NCI-H146 treated with DMSO at 0.1 percent for 48 hours (cell line): ENCODE measurements around the gene HTRA1.

Source experiments
- DNase-seq: peaks from one replicate; lab custom pipeline; 2025; ENCODE audit not compliant: unreplicated experiment; lab: John Stamatoyannopoulos, UW

HTRA1 gene

DNA sequence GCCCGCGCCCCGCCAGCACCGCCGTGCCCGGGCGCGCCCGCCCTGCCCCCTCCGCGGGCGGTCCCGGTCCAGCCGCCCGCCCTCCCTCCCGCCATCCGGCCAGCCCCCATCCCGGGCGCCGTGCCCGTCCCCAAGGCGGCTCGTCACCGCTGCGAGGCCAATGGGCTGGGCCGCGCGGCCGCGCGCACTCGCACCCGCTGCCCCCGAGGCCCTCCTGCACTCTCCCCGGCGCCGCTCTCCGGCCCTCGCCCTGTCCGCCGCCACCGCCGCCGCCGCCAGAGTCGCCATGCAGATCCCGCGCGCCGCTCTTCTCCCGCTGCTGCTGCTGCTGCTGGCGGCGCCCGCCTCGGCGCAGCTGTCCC is at the start of gene HTRA1:
Gene HTRA1, plus strand, starts transcription at position 187 of the 362 bp plus-strand sequence. Its CDS starts 100 bp downstream, at position 287.
- peak; percentile 6 for DNase-seq

DNA sequence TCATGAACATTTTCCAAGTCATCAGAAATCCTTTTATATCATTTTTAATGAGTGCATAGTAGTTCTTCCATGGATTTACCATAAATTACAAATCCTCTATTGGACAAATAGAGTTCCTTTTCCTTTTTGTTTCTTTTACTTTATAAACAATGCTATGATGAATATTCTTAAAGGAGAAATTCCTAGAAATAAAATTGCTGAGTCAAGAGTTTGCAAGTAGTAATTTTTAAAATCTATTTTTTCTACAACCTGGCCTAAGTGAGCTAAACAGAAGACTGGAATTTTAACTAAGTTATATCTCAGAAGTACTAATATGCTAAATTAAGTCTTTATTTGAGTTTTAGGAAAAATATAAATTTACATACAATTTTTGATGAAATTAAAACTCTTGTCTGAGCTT is 48.0 kb upstream of the HTRA1 start:
- DNase-seq = no peak

DNA sequence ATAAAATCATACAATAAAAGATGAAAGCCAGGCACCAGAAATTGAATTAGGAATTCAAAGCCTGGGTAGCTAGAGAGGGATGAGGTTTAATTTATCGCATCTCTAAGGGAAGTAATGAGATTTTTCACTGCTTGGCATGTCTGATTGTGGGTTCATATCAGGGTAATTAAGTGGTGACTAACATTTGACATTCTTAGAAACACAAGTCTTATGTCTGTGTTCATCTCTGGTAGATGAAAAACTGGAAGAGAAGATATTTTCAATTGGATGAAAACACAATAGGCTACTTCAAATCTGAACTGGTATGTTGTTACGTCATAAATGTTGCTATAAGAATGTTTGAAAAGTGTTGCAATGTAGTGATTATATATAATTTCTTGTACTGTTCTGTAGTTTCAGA is 43.7 kb upstream of the HTRA1 start:
- DNase-seq = no peak

DNA sequence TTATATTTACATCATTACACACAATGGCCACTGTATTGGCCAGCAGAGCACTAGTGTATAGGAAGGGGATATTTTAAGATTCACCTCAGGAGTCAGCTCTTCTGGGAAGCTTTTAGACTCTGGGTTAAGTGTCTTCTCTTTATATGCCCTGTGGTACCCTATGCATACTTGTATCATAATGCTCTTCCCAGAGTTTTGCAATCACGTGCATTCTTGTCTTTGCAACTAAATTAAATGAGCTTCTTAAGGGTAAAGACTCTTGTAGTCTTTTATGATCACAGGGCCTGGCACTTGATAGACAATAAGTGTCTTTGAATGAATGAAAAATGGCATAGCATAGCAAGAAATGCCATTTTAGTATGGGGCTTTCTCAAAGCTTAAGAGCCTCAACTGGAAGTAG is 42.3 kb upstream of the HTRA1 start:
- no peak for DNase-seq

DNA sequence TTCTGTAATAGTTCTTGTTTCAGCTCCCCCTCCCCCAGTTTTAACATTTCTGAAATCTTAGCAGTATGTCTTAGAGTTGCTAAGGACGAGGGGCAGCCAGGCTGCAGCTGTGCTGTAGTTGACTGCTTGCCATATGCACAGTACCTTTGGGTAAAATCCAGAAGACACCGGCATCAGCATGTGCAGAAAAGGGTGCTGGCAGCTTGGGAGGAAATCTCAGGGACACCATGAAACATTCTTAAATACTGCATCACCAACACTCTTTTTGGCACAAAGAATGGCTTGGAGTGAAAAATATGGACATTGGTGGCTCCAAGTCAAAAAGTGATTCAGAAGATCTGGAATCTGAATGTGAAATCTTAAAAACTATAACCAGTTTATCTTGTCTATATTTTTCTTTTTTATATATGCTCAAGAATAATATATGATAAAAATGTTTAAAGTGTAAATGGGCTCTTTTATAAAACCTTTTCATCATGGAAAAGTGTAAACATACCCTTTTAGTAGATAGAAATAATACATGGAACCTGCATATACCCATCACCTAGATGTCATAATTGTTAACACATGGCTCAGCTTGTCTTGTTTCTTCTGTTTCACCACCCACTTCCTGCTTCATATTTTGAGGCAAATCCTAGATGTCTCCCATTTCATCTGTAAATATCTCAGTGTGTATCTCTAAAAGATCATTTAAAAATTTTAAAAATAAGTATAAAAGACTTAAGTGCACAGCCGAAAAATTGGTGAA is 41.3 kb upstream of the HTRA1 start:
- no peak for DNase-seq

DNA sequence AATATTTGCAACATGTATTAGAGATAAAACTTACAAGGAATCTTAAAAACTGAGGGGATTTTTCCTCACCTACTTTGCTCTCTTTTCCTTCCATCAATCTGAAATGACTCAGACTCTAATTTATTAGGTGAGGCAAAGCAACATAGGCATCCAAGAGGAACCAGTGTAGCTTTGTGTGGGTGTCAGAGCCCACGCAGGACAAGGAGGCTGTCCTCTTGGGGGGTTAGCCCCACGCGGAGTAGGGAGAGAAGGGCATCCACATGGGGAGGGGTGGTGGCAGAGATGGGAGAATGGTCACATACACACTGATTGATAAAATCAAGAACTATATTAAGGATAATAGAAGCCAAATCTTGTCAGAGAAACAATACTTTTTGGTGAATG is 40.7 kb upstream of the HTRA1 start:
- DNase-seq = no peak

DNA sequence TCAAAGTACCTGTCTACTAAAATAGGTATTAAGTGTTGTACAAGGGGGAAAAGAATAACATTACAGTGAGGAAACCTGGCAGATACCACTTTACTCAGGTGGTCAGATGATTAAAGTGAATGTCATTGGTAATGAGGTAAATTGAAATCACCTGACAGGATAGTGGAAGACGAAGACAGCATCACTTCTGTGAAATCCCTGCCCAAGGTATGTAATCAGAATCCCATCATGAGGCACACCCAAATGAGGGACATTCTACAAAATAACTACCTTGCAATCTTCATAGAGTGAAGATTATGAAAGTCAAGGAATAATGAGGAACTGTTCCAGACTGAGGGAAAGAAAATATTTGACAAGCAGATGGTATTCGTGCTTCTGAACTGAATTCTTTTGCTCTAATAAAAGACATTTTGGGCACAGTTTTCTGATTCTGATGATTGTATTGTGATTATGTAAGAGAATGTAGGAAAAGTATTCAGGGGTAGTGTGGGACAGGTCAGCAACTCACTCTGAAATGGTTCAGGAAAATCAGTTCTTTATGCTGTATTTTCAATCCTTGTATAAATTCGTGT is 40.2 kb upstream of the HTRA1 start:
- no peak for DNase-seq

DNA sequence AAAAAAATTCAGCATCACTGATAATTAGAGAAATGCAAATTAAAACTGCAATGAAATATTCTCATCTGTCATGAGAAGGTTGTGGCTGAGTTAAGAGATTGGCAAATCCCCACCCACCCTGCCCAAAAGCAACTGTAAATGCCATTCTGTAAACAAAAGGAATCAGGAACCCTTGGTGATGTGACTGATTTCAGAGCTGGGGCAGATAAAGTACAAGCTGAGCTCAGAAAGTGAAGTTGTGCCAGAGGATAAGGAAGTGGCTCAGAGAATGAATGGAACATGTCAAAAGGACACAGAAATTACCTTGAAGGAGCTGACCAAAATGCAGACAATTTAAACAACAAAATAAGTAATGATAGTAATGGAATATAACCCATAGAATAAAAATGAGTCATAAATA is 39.6 kb upstream of the HTRA1 start:
- DNase-seq = no peak

DNA sequence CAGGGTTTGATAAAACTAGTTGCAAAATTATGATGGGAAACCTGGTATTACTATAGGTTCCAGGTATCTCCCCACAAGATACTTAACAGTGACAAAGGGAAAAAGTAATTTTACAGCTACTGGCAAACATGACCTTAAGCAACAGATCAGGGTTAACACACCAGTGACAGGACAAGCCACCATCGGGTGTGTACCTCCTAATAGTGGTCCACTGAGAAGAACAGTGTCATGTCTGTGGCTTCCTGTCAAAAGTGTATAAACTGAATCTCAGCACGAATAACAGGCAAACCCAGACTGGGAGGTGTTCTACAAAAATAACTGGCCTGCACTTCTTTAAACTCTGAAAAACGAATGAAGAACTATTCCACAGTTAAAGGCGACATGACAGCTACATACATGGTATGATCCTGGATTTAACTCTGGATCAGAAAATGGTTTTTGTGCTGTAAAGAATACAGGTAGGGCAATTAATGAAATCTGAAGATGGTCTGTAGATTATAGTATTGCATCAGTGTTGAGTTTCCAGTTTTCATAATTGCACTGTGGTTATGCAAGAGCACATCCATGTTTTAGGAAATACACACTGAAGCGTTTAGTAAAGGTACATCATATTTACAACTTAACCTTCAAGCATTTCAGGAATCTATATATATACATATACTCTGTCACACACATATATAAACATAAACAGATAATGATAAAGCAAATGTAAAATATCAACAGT is 38.9 kb upstream of the HTRA1 start:
- DNase-seq = no peak

DNA sequence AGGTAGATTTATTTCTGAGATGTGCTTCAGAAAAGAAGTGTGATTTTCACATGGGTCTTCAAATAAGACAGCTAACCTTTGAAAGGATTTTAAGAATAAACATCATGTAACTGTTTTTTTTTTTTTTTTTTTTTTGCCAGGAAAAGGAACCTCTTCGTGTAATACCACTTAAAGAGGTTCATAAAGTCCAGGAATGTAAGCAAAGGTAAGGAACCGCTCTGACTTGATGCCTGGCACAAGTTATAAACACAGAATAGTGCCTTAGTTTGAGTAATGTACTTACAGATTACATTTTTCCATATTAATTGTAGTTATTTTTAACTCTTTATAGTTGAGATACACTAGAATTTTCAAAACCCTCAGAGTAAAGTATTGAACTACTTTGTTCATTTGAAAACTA is 37.3 kb upstream of the HTRA1 start:
- no peak for DNase-seq

DNA sequence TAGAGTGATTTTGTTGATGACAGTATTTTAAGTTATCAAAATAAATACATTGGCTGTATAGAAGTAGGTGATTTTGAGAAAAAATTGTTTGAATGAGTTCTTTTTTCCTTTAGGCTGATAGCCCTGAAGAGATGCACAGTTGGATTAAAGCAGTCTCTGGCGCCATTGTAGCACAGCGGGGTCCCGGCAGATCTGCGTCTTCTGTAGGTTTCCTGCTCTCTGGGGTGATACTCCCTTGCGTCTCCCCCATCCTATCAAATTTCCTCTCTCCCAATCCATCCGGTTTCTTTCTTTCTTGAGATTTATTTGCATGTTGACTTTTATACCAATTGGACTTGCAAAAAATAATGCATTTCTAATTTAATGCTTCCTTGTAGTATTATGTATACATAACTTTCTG is 34.5 kb upstream of the HTRA1 start:
- no peak for DNase-seq

DNA sequence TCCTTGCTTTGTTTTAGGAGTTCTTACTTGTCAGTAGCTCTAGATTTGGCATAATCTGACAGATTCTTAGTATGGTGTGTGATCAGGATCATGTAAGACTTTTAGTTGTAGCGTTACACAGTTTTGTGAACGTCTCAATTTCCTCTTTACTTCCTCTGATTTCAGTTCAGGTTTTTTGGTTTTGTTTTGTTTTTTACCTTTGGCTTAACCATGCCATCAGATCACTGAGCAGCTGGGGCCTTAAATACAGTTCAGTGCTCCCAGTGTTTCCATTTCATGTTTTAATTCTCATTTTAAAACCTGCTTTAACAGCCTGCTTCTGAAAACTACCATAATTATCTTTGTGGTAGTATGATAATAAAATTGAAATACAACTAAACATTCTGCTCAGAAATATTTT is 34.1 kb upstream of the HTRA1 start:
- no peak for DNase-seq

DNA sequence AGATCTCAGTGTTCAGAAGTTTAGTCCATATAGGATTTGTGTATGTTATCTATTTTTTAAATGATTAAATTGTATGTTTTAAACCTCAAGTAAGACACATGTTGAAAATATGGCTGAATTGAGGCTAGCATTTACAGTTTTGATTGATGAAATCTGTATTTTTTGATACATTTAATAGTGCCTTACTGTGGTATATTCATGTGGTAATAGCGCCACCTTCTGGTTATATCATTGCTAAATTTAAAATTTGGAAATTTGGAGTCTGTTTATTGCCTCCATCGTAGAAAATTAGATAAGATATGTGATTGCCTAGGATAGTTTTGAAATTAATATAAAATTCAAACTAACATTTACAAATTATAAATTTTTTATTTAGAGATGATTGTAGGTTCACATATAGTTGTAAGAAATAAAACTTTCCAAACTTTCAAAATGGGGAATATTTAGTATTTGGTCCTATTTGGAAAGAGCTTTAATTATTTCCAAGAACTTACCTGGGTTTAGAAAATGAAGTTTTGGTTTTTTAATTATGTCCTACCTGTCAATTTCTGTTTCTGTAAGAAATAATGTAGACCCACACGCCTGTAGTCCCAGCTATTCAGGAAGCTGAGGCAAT is 26.0 kb upstream of the HTRA1 start:
- DNase-seq = peak; percentile 3

DNA sequence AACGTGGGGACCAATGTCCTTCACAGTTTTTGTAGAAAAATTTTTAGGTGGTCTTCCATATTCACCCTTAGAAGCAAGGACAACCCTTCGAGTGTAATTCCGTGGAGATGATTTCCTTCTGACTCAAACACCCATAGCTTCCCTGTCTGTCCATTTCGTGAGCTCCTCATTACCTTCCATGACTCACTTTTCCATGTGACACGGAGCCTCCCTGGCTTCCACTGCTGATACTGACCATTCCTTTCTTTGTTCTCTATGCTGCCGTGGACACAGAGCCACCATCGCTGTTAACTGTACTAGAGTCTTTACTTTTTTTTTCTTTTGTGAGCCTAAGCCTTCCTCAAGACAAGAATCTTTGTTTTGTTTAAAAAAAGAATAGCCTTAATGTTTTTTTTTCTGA is 19.4 kb upstream of the HTRA1 start:
- DNase-seq = no peak

DNA sequence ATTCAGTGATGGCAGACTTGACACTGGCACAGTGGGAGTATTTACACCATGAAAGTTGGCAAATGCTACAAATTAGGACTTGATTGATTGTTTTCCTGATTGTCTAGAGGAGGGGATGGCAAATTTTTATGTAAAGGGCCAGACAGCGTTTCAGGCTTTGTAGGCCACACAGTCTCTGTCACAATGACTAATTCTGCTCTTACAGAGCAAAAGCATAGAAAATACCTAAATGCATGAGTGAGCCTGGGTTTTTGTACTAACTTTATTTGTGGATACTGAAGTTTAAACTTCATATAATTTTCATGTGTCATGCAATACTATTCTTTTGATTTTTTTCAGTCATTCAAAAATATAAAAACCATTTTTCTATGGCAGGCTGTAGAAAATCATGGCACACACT is 15.9 kb upstream of the HTRA1 start:
- no peak for DNase-seq

DNA sequence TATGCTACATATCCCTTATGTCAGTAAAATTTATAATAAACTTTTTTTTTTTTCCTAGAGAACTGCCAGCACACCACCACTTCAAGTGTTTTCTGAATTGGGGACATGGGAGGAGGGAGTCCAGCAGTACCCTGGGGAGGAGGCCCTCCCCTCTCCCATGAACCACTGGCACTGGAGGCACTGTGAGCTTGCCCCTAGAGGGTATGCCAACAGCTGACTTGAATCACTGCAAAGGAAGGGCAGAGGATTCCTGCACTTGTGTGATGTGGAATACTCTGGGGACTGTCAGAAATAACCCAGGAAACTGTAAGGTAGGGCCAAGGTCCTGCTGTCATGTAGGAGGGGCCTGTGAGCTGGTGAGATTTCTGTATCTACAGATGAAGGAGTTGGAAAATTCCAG is 15.4 kb upstream of the HTRA1 start:
- DNase-seq = no peak

DNA sequence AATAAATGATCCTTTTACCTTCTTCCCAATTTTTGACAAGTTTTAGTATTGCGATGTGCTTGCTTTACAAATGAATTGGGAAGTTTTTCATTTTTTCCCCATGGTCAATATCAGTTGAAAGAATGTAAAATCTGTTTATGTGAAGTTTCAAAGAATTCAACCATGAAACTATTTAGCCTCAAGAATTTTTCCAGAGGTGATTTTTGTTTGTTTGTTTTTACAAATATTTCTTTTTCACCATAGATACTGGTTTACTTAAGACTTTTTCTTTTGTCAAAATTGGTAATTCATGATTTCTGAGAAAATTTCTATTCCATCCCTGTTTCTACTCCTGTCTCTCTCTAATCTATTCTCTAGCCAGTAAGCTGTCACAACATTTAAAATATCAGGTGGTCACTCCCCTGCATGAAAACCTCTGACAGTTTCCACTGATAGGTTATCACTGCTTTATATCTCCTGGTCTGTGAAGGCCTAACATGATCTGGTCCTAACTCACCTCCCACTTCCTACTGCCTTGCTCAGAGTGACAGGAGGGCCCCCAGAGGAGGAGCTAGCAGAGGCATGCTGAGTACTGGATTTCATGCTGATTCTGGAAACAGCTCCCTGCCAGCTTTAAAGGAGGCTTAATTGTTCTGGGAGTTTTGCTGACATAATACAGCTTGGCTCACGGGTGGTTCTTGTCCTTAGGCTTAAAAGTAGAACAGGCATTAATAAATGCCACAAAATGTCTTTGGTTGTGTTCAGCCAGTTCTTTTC is 14.5 kb upstream of the HTRA1 start:
- DNase-seq = peak; percentile 35

DNA sequence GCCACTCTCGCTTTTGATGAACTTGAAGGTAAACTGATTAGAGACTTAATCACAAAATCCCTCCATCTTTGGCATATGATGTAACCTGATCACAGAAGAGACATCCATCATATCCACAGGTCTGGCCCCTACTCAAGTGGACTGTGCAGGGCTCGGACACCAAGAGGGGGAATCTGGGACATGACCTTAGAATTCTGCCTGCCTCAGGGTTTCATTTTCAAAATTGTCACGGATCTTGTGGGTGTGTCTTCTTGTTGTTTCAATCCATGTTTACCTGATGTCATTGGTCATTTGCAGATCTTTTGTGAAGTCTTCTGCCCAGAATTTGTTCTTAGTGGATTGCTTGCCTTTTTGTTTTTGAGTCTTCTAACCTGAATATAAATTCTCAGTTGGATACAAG is 12.8 kb upstream of the HTRA1 start:
- no peak for DNase-seq

DNA sequence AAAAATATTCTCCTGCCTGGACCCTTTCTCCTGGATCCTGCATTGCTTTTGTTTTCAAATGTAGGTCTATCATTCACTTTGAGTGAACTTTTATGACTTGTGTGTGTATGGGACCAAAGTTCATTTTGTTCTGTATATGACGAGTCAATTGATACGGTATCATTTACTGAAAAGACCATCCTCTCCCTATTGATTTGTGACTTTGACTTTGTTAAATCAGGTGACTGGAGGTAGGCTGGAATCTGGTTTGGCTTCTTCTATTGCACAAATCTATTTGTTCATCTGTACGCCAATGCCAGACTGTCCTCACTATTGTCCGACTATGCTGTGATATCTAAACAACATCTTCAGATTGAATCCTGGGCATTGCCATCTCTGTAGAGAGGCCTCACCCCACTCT is 12.2 kb upstream of the HTRA1 start:
- DNase-seq = no peak

DNA sequence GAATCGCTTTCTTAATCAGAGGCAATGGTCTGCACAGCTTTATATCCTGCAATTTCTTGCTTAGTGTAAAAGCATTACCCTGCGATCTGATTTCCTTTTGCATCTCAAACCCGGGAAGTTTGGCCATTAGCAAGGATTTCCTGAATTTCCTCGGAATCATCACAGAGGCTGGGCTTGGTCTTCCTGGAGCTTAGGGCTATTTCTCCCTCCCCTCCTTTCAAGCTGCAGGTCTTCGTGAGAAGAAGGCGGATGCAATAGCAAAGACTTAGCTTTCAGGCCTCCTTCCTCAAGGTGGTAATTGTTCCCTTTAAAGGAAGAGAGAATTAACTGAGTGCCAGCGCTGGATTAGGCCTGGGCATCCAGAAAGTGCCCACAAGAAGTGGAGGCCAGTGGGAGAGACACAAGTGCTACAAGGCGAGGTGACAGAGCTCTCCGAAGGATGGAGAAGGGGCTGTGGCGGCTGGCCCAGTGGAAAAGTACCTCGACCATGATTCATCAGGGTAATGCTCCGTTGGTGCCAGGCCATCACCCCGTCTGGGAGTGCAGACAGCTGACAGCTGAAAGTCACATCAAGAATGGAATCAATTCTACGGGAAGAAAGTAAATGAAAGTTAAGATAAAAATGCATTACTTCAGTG is 10.9 kb upstream of the HTRA1 start:
- no peak for DNase-seq

DNA sequence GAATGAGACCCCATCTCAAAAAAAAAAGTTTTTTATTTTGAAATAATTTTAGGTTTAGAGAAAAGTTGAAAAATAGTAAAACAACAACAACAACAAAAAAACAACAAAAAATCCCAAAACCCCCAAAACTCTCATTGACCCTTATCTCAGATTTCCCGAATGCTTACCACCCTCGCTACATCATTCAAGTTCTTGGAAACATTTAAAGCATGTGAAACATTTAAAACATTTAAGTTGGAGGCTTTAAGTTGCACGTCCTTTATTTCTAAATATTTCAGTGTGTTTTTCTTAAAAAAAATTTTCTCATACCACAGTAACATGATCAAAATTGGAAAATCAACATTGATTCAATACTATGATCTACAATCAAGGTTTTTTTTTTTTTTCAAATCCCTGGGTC is 7.3 kb upstream of the HTRA1 start:
- no peak for DNase-seq
